A549 (cell line): ENCODE data around the gene GCAT.

Experiments
- CEBPB ChIP-seq, 2 experiments: fragments of >200 bp in 1 of 2; sonication (Bioruptor Twin) in 1 of 2; formaldehyde crosslinking in 1 of 2; IDR thresholded peaks; 2 replicates each; pipeline ENCODE4 v1.6.1; 2012 to 2016
- EP300 ChIP-seq, 2 experiments: fragments of >200 bp; sonication (Bioruptor Twin); formaldehyde crosslinking; IDR thresholded peaks; 2 replicates in 1 of 2; 3 replicates in 1 of 2; pipeline ENCODE4 v1.6.1; 2016 to 2017
- HDAC2 ChIP-seq: fragments of 200-600 bp; sonication (generic); IDR thresholded peaks from 2 replicates; pipeline ENCODE4 v1.6.1; 2016
- KDM1A ChIP-seq: fragments of 200-600 bp; sonication (generic); IDR thresholded peaks from 2 replicates; pipeline ENCODE4 v1.6.1; 2016; ENCODE audit warnings: low read depth, mild to moderate bottlenecking
- MYC ChIP-seq: IDR thresholded peaks from 2 replicates; pipeline ENCODE4 v1.6.1; 2012; ENCODE audit warnings: mild to moderate bottlenecking, inconsistent platforms, low read length, improper control_type of control experiment, borderline replicate concordance
- POLR2A ChIP-seq: IDR thresholded peaks from 2 replicates; pipeline ENCODE4 v1.6.1; 2012; ENCODE audit warnings: mild to moderate bottlenecking, low read length
- RAD21 ChIP-seq, 2 experiments: fragments of >200 bp in 1 of 2; sonication (Bioruptor Twin) in 1 of 2; formaldehyde crosslinking in 1 of 2; IDR thresholded peaks in 1 of 2; conservative IDR thresholded peaks in 1 of 2; 2 replicates in 1 of 2; 3 replicates in 1 of 2; pipeline ENCODE4 v1.6.1; 2012 to 2018; ENCODE audit warnings: inconsistent platforms in 1 of 2
- RFX5 ChIP-seq: fragments of 450-650 bp; IDR thresholded peaks from 2 replicates; pipeline ENCODE4 v1.7.1; 2014; ENCODE audit warnings: antibody characterized with exemption, mild to moderate bottlenecking, moderate library complexity
- TF ChIP-seq, protein P1 (sequence below): fragments of >200 bp; sonication (Bioruptor Twin); formaldehyde crosslinking; IDR thresholded peaks from 3 replicates; pipeline ENCODE4 v1.5.1; 2016
- TF ChIP-seq, protein P2 (sequence below): fragments of 250-450 bp; sonication (Bioruptor Pico); IDR thresholded peaks from 2 replicates; pipeline ENCODE4 v1.5.0; 2021; ENCODE audit warnings: mild to moderate bottlenecking, moderate library complexity, borderline replicate concordance
- TF ChIP-seq, protein P3 (sequence below): fragments of >200 bp; sonication (Bioruptor Twin); formaldehyde crosslinking; IDR thresholded peaks from 3 replicates; pipeline ENCODE4 v1.6.1; 2016
- TF ChIP-seq, protein P4 (sequence below): fragments of 450-650 bp; IDR thresholded peaks from 2 replicates; pipeline ENCODE4 v1.6.1; 2014; ENCODE audit warnings: antibody characterized with exemption

DNA sequence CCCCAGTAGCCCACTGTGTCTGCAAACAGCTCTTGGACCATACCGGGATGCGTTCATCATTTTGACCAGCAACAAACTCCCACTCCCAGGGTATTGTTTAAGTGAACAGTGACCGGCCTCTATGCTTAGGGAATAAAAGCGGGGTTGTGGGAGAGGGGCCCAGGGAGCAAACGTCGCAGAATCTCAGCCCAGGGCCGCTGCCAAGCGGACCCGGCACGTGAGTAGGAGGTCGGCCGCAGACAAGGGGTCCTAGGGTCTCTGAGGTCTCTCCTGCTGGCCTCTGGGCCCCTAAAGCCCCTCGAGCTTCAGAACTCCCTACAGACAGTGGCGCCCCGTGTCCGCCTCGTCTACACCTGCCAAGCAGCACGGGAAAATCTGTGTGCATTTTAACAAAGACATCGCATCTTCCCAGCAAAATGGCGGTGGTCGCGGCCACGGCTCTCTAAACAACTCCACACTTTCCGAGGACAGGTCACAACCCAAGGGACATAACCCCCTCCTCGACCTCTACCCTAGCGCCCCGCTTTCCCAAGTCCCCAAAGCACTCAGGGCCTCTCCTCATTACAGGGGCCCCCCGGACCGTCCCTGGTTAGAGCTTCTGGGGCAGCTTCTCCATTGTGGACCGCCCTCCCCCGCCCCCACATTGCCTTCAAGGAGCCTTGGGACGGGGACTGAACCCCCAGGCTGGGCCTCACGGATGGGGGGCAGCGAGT lies 3.9 kb upstream of the GCAT start:
- TF ChIP-seq, protein P1, sequence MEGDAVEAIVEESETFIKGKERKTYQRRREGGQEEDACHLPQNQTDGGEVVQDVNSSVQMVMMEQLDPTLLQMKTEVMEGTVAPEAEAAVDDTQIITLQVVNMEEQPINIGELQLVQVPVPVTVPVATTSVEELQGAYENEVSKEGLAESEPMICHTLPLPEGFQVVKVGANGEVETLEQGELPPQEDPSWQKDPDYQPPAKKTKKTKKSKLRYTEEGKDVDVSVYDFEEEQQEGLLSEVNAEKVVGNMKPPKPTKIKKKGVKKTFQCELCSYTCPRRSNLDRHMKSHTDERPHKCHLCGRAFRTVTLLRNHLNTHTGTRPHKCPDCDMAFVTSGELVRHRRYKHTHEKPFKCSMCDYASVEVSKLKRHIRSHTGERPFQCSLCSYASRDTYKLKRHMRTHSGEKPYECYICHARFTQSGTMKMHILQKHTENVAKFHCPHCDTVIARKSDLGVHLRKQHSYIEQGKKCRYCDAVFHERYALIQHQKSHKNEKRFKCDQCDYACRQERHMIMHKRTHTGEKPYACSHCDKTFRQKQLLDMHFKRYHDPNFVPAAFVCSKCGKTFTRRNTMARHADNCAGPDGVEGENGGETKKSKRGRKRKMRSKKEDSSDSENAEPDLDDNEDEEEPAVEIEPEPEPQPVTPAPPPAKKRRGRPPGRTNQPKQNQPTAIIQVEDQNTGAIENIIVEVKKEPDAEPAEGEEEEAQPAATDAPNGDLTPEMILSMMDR = no peak
- no peak for TF ChIP-seq MYC
- TF ChIP-seq RFX5 = no peak
- TF ChIP-seq, protein P2, sequence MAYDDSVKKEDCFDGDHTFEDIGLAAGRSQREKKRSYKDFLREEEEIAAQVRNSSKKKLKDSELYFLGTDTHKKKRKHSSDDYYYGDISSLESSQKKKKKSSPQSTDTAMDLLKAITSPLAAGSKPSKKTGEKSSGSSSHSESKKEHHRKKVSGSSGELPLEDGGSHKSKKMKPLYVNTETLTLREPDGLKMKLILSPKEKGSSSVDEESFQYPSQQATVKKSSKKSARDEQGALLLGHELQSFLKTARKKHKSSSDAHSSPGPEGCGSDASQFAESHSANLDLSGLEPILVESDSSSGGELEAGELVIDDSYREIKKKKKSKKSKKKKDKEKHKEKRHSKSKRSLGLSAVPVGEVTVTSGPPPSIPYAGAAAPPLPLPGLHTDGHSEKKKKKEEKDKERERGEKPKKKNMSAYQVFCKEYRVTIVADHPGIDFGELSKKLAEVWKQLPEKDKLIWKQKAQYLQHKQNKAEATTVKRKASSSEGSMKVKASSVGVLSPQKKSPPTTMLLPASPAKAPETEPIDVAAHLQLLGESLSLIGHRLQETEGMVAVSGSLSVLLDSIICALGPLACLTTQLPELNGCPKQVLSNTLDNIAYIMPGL (CRISPR knock-in tag) = no peak
- TF ChIP-seq KDM1A = no peak
- TF ChIP-seq EP300 (IDR thresholded peaks at IDR 0.05) = no peak
- TF ChIP-seq HDAC2 = no peak
- TF ChIP-seq, protein P3, sequence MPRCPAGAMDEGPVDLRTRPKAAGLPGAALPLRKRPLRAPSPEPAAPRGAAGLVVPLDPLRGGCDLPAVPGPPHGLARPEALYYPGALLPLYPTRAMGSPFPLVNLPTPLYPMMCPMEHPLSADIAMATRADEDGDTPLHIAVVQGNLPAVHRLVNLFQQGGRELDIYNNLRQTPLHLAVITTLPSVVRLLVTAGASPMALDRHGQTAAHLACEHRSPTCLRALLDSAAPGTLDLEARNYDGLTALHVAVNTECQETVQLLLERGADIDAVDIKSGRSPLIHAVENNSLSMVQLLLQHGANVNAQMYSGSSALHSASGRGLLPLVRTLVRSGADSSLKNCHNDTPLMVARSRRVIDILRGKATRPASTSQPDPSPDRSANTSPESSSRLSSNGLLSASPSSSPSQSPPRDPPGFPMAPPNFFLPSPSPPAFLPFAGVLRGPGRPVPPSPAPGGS = no peak
- no peak for TF ChIP-seq POLR2A
- no peak for TF ChIP-seq RAD21 (conservative IDR thresholded peaks at IDR 0.05 in 1 of 2, IDR thresholded peaks at IDR 0.05 in 1 of 2)
- no peak for TF ChIP-seq CEBPB (IDR thresholded peaks at IDR 0.05)
- TF ChIP-seq, protein P4, sequence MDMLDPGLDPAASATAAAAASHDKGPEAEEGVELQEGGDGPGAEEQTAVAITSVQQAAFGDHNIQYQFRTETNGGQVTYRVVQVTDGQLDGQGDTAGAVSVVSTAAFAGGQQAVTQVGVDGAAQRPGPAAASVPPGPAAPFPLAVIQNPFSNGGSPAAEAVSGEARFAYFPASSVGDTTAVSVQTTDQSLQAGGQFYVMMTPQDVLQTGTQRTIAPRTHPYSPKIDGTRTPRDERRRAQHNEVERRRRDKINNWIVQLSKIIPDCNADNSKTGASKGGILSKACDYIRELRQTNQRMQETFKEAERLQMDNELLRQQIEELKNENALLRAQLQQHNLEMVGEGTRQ = no peak
